ENCODE measurements around the gene STRADB.
A peak's percentile ranks its signal among the peaks of the same experiment; 100 is the strongest.
"Not testable (repeated sequence)": the region's sequence is repeated elsewhere in the genome, so short reads cannot be mapped to it uniquely, and the experiment has no call there.

STRADB gene

GRCh38 chr2:201451292-201452057 lies at the start of gene STRADB, which contains the start of gene TRAK2:
TSS of gene STRADB (plus strand) at chr2:201451740. CDS start at chr2:201454841, 3,101 bp downstream.
TSS of gene TRAK2 (minus strand) at chr2:201451458. CDS start at chr2:201420507, 30,951 bp downstream.
- peak; percentile 97 for DNase-seq

DNA sequence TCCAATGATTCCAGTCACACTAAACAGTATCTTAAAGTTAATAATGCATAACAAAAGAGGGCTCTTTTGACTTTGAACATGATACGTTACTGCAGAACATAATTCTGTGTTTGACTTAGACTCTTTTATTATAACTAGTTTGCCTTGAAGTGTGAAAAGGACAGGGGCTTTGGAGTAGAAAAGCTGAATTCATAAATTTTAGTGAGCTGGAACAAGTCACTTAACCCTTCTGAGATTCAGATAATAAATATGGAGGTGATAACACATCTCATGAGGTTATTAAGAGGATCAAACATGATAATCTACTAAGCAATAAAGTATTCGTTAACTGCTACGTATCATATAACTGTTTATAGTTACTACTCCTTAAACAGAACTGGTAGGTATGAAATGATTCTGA lies 49.7 kb upstream of the STRADB start:
- DNase-seq, result no peak

GRCh38 chr2:201402651-201403562 lies 48.6 kb upstream of the STRADB start:
- DNase-seq, result no peak

DNA sequence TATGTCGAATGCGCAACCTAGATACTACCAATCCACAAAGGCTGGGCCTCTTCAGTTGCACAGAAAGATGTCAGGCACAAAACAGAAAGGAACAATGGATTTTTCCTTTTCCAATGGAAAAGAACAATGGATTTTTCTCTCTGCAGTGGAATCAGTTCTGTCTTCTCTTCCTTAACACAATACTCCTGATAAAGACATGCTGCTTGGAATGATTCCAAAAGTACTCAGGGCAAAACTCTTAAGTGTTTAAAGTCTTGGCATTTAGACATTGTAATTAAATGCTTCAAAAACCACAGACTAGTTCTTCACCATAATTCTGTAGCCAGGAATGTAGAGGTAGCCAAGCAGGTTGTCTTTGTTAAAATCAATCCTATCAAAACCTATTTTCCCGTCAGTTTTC lies 47.7 kb upstream of the STRADB start:
- DNase-seq, result no peak

GRCh38 chr2:201404699-201405280 lies 46.8 kb upstream of the STRADB start:
- DNase-seq, result no peak

DNA sequence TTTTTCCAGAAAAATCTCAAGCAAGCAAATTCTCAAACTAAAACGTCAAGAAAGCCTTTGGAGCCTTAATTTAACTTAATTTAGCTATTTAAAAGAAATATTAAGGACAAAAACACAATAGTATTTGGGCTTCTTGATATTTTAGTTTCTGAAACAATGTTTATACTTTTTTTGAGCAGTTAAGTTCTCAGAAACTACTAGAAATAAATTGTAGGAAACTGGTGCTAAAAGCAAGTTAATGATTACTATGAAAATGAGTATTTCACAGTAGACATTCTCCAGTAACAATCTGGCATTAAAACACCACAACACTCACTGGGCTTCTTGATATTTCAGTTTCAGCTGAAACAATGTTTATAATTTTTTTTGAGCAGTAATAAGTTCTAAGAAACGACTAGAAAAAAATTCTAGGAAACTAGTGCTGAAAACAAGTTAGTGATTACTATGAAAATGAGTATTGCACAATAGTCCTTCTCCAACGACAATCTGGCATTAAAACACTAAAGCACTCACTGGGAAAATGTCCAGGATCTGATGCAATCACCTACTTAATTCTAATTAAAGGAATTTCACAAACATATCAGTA lies 45.4 kb upstream of the STRADB start:
- no peak for DNase-seq

GRCh38 chr2:201407265-201407664 lies 44.3 kb upstream of the STRADB start:
- DNase-seq, result no peak

GRCh38 chr2:201408931-201409330 lies 42.6 kb upstream of the STRADB start:
- DNase-seq, result no peak

DNA sequence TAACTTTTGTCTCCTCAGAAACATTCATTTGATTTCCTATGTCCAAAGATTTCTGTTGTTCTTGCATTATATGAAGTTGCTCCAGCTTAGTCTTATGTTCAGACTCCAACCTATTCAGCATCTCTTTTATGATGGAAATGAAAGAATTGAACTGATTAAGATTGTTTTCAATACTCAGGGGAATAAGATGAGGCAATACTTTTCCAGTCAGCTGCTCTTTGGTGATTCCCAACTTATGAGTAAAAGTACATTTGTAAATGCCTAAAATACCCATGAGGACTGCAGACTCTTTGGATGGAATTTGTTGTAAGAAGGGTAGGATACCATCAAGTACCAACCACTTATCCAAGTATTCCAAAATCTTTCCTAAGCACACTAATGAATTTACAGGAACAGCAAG lies 40.1 kb upstream of the STRADB start:
- no peak for DNase-seq

DNA sequence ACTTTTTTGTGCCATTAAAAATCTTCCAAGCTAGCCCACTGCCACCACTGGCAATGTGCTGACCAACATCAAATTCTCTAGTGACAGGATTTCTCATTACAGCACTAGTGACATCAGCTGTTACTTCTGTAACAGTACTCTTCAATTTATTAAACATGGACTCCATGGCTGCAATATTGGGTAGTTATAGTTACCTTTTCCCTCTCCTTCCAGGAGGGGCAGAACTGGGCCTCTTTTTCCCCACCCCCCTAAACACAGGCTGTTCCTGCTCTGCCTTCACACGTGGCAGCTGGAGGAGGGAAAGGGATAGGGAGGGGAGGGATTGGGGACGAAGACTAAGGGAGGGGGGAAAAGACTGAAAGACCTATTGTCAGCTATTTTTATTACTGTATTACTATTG lies 38.4 kb upstream of the STRADB start:
- no peak for DNase-seq

- DNase-seq, result no peak
These were observed 38.0 kb upstream of the STRADB start for GRCh38 chr2:201413552-201413951.

- no peak for DNase-seq
These were observed 37.2 kb upstream of the STRADB start for GRCh38 chr2:201414099-201415023.

DNA sequence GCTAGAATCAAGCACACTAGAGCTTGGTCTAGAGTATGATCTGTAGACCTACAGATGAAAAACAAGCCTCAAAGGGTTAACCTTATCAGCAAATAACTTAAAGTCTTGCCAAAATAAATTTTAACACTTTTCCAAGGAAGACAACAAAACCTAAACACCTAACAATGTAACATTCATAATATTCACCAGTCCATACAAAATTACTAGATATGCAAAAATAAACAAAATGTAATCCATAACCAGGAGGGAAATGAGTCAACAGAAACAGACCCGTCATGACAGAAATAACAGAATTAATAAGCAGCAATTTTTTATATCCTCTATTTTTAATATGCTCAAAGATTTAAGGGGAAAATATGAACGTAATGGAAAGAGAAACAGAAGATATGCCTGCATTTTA lies 36.4 kb upstream of the STRADB start:
- no peak for DNase-seq

GRCh38 chr2:201419057-201419635 lies 32.4 kb upstream of the STRADB start:
- no peak for DNase-seq

- no peak for DNase-seq
These were observed 31.6 kb upstream of the STRADB start for GRCh38 chr2:201419986-201420385.

DNA sequence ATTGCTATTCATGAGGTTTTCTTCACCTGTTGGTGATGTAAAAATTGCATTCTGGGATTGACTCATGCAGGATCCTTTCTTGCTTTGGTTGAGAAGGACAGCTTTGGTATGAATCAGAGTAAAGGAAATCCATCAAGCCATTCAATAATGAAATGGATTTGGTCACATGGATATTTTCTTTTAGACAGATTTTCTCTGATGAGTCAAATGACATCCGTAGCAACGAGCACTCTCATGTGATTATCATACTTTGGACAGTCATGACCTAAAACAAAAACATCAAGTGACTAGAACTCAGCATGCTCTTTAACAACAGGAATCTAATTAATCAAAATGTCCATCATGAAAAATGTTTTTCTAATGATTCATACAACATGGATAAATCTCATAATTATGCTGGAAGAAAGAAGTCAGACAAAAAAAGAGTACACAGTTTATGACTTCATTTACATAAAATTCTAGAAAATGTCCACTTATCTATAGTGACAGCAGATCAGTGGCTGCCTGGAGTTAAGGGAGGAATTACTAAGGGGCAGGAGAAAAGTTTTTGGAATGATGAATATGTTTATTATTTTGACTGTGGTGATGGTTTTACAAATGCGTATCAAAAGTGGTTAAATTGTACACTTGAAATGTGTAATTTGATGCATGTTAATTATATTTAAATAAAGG lies 31.0 kb upstream of the STRADB start:
- DNase-seq, result no peak

GRCh38 chr2:201425952-201426351 lies 25.6 kb upstream of the STRADB start:
- no peak for DNase-seq

DNA sequence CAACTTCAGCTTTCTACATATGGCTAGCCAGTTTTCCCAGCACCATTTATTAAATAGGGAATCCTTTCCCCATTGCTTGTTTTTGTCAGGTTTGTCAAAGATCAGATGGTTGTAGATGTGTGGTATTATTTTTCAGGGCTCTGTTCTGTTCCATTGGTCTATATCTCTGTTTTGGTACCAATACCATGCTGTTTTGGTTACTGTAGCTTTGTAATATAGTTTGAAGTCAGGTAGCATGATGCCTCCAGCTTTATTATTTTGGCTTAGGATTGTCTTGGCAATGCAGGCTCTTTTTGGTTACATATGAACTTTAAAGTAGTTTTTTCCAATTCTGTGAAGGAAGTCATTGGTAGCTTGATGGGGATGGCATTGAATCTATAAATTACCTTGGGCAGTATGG lies 23.2 kb upstream of the STRADB start:
- not testable (repeated sequence) for DNase-seq

GRCh38 chr2:201429835-201430234 lies 21.7 kb upstream of the STRADB start:
- not testable (repeated sequence) for DNase-seq

GRCh38 chr2:201430322-201430721 lies 21.2 kb upstream of the STRADB start:
- DNase-seq, result not testable (repeated sequence)

DNA sequence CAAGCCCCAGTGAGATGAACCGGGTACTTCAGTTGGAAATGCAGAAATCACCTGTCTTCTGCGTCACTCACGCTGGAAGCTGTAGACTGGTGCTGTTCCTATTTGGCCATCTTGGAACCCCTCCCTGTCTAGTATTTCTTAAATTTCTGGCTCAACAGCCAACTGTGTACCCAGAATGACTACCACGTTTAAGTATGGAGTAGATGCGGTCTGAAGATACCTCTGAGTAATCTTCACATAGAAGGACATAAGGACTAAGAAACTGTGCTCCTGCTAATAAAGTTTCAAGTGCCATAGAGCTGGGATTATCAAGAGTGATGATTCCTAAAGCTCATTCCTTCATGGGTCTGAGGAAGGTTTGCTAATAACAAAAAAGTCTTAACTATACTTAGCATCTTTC lies 20.7 kb upstream of the STRADB start:
- DNase-seq, result no peak
